Measurements from ENCODE around the gene CTIF. TPM values are rescaled to one million over a fixed set of nuclear protein-coding genes. Genes with fewer than 3 reads are reported as not detected.

CTIF gene
- total RNA-seq, 1 donor from 2014 or later = 54.8 TPM

DNA sequence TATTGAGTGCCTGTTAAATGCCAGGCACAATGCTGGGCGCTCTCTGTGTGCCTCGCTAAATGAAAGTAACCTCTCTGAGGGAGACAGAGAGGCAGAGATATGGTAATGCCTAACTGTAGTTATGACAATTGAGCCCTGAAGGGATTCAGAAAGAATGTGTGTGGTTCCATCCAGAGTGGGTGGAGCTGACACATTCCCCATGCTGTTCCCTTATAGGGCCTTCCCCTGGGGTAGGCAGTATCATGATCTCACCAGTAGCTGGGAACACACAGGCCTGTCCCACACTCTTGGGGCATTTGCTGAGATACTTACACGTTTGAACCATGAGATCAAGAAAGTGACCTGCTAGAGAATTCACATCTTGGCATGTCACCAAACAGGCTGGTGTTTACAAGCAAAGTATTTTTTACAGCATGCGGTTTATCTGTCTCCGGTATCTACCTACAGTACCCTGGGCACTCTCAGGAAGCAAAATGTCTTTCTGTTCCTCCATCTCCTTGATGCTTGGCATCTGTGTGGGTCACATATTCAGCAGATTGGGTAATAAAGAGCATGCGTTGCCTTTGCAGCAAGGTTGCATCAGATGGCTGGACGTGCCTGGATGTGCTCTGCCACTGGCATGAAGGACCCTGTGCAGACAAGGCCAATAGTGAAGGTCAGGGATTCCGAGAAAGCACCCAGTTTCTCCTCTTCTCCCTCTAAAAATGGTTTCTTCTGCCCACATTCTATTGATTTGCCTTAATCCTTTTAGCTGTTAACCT, 9.4 kb downstream of the CTIF start:
- intact Hi-C loops (cut with DNase I) = no loop called here
- Histone ChIP-seq H3K4me3 (no peak overlapping the region), H3K27ac (peak overlapping the region; percentile 41), H3K4me1 (peaks cover 37% of the 10 kb centered on the region), H3K27me3 (ENCODE audit: low read depth) (no peaks in the 10 kb centered on the region), H3K9me3 (no peaks in the 10 kb centered on the region), H3K36me3 (no peaks in the 10 kb centered on the region)
- DNase-seq (no peak), ATAC-seq (peak; percentile 60 to 66)
- TF ChIP-seq, protein P1, sequence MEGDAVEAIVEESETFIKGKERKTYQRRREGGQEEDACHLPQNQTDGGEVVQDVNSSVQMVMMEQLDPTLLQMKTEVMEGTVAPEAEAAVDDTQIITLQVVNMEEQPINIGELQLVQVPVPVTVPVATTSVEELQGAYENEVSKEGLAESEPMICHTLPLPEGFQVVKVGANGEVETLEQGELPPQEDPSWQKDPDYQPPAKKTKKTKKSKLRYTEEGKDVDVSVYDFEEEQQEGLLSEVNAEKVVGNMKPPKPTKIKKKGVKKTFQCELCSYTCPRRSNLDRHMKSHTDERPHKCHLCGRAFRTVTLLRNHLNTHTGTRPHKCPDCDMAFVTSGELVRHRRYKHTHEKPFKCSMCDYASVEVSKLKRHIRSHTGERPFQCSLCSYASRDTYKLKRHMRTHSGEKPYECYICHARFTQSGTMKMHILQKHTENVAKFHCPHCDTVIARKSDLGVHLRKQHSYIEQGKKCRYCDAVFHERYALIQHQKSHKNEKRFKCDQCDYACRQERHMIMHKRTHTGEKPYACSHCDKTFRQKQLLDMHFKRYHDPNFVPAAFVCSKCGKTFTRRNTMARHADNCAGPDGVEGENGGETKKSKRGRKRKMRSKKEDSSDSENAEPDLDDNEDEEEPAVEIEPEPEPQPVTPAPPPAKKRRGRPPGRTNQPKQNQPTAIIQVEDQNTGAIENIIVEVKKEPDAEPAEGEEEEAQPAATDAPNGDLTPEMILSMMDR (IDR thresholded peaks at IDR 0.05) = no peak

DNA sequence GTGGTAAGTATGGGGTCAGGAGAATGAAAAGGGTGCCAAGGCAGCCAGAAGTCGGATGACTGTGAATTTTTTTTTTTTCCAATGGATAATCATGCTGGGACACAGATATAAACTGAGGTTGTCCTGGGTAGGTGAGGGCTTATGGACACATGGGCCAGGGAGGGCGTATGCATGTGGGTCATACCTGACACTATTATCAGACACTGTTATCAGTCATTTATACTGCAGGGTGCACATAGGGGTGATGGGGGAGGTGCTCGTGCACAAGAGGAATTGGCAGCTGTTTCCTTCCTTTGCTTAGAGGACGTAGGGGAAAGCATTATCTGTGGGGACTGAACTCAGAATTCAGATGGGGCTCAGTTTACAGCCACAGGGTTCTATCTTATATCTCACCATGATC, 10.1 kb downstream of the CTIF start:
- no peak overlapping the region for H3K4me3 ChIP-seq
- no peaks in the 10 kb centered on the region for H3K9me3 ChIP-seq
- H3K27ac ChIP-seq = no peak overlapping the region
- no peaks in the 10 kb centered on the region for H3K27me3 ChIP-seq (ENCODE audit: low read depth)
- DNase-seq (no peak), ATAC-seq (no peak)
- TF ChIP-seq, protein P1 (IDR thresholded peaks at IDR 0.05) = no peak
- intact Hi-C loops (cut with DNase I) = no loop called here
- H3K4me1 ChIP-seq = peaks cover 37% of the 10 kb centered on the region
- no peaks in the 10 kb centered on the region for H3K36me3 ChIP-seq

DNA sequence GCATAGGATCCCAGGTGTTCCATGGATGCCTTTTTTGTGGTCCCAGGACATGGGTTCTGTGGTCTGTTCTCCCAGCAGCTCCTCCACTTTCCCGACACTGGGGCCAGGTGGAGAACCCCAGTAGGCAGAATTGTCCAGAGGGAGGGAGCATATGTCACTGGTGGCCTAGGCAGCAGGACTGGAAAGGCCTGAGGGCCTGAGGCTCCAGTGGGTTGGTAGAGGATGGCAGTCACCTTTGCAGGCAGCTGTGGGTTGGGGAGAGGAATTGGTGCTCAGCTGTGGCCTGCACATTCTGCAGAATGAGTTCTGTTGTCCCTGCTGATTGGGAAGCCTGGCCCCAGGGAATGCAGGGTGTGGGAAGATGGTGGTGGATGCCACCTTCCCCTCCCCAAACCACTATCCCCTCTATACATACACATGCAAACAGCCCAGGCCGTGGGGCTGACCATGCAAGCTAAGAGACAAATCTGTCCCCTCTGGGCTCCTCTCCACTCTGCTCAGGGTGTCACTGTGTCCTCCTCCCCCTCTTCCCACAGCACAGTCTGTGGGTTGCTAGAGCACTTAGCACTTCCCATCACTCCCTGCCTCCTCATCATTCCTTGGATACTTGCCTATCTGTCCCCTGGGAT, 11.4 kb downstream of the CTIF start:
- no peaks in the 10 kb centered on the region for H3K36me3 ChIP-seq
- no peaks in the 10 kb centered on the region for H3K27me3 ChIP-seq (ENCODE audit: low read depth)
- no peak overlapping the region for H3K4me3 ChIP-seq
- intact Hi-C loops (cut with DNase I) = no loop called here
- DNase-seq (no peak), ATAC-seq (no peak)
- H3K4me1 ChIP-seq = peaks cover 35% of the 10 kb centered on the region
- no peak overlapping the region for H3K27ac ChIP-seq
- TF ChIP-seq, protein P1 (IDR thresholded peaks at IDR 0.05) = no peak
- no peaks in the 10 kb centered on the region for H3K9me3 ChIP-seq

DNA sequence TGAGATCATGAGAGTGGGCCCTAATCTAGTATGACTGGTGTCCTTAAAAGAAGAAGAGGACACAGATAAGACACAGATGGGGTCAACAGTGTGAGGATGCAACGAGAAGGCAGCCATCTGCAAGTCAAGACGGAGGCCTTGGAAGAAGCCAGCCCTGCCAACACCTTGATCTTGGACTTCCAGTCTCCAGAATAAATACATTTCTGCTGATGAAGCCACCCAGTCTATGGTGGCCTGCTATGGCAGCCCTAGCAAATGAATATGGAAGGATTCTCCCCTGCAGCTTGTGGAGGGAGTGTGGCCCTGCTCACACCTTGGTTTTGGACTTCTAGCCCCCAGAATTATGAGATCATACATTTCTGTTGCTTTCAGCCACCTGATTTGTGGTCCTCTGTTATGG, 12.3 kb downstream of the CTIF start:
- no peak for DNase-seq
- Histone ChIP-seq H3K4me1 (peaks cover 26% of the 10 kb centered on the region), H3K27ac (no peak overlapping the region), H3K9me3 (no peaks in the 10 kb centered on the region), H3K36me3 (no peaks in the 10 kb centered on the region), H3K27me3 (ENCODE audit: low read depth) (no peaks in the 10 kb centered on the region), H3K4me3 (no peak overlapping the region)
- intact Hi-C loops (cut with DNase I) = no loop called here
- TF ChIP-seq, protein P1 (IDR thresholded peaks at IDR 0.05) = no peak
- no peak for ATAC-seq

DNA sequence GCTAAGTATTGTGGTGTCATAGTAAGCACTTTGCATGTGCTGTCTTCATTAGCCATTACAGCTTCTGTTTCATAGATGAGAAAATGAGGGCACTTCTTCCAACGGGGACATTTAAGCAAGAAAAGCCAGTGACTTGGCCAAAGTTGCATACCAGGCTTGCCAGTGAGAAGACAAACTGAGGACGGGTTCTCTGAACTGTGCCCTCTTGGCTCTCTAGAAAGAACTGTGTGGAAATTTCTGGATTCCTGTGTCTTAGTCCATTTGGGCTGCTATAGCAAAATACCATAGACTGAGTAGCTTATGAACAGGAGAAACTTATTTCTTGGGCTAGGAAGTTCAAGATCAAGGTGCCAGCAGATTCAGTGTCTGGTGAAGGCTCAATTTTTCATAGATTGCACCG, 13.3 kb downstream of the CTIF start:
- ATAC-seq (no peak), DNase-seq (no peak)
- H3K36me3 ChIP-seq = peaks cover under 1% of the 10 kb centered on the region
- no peaks in the 10 kb centered on the region for H3K27me3 ChIP-seq (ENCODE audit: low read depth)
- H3K4me1 ChIP-seq = peaks cover 15% of the 10 kb centered on the region
- no peaks in the 10 kb centered on the region for H3K9me3 ChIP-seq
- intact Hi-C loops (cut with DNase I) = no loop called here
- TF ChIP-seq, protein P1 (IDR thresholded peaks at IDR 0.05) = no peak
- H3K27ac ChIP-seq = no peak overlapping the region
- H3K4me3 ChIP-seq = no peak overlapping the region
